GM12875 (cell line): ENCODE data around the gene GLRA3.

Experiments used
- H3K4me3 ChIP-seq: one replicate; pipeline ENCODE4 v1.5.1; 2011; ENCODE audit warnings: low read depth, low read length, control low read depth
- CTCF ChIP-seq: IDR thresholded peaks from 2 replicates; pipeline ENCODE4 v1.5.1; 2011; ENCODE audit warnings: low read depth, mild to moderate bottlenecking, control low read depth, inconsistent platforms, low read length, moderate library complexity, borderline replicate concordance; ENCODE audit not compliant: insufficient read depth

GLRA3 gene

GRCh38 chr4:174867903-174868302 lies 38.9 kb upstream of the GLRA3 start:
- H3K4me3 ChIP-seq: no peak overlapping the region
- no peak for TF ChIP-seq CTCF

GRCh38 chr4:174865418-174865985 lies 36.5 kb upstream of the GLRA3 start:
- no peak for TF ChIP-seq CTCF
- no peak overlapping the region for H3K4me3 ChIP-seq

GRCh38 chr4:174864031-174864430 lies 35.0 kb upstream of the GLRA3 start:
- H3K4me3 ChIP-seq: no peak overlapping the region
- TF ChIP-seq CTCF: no peak

- no peak overlapping the region for H3K4me3 ChIP-seq
- TF ChIP-seq CTCF: no peak
Observed at GRCh38 chr4:174860588-174860987, 31.5 kb upstream of the GLRA3 start.

GRCh38 chr4:174859904-174860303 lies 30.9 kb upstream of the GLRA3 start:
- TF ChIP-seq CTCF: no peak
- H3K4me3 ChIP-seq: no peak overlapping the region

- TF ChIP-seq CTCF: no peak
- no peak overlapping the region for H3K4me3 ChIP-seq
Observed at GRCh38 chr4:174856926-174857800, 28.1 kb upstream of the GLRA3 start.

GRCh38 chr4:174855050-174855449 lies 26.0 kb upstream of the GLRA3 start:
- no peak for TF ChIP-seq CTCF
- no peak overlapping the region for H3K4me3 ChIP-seq
